ENCODE results near the gene LCOR.

GRCh38 chr10:96987141-96987841, 155.2 kb downstream of the LCOR start:
- TF ChIP-seq CTCF (IDR thresholded peaks at IDR 0.05): no peak
- TF ChIP-seq EP300 (IDR thresholded peaks at IDR 0.05; ENCODE audit: low read depth): no peak
- no peak for TF ChIP-seq POLR2A (IDR thresholded peaks at IDR 0.05)
